ENCODE data around the gene GRM1.

DNA sequence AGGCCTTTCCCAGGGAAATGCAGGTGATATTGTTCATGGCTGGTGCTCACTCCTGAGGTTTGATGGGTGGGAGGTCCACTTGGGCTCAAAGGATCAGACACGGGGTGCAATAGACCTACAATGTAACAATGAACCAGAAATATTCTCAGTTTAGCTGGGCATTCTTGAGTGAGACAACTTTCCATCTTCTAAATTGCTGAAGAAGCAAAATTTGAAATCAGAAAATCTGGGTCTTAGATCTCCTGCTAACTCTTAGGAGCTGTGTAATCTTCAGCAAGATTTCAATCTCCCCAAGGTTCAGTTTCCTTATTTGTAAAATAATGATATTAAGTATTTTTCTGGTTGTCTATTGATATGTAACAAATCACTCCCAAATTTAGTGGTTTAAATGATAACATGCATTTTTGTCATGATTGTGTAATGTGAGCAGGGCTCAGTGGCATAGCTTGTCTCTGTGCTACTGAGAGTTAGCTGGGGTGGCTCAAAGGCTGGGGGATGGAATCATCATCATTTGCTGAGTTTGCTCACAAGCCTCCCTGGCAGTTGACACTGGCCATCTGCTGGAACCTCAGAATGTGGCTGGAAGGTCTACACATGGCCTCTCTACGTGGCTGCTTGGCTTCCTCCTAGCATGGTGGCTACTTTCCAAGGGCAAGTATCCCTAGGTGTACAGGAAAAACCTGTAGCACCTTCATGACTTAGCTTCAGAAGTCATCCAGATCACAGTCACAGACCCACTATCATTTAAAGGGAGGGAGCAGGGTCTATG lies 98.8 kb downstream of the GRM1 start:
- TF ChIP-seq, protein P1, sequence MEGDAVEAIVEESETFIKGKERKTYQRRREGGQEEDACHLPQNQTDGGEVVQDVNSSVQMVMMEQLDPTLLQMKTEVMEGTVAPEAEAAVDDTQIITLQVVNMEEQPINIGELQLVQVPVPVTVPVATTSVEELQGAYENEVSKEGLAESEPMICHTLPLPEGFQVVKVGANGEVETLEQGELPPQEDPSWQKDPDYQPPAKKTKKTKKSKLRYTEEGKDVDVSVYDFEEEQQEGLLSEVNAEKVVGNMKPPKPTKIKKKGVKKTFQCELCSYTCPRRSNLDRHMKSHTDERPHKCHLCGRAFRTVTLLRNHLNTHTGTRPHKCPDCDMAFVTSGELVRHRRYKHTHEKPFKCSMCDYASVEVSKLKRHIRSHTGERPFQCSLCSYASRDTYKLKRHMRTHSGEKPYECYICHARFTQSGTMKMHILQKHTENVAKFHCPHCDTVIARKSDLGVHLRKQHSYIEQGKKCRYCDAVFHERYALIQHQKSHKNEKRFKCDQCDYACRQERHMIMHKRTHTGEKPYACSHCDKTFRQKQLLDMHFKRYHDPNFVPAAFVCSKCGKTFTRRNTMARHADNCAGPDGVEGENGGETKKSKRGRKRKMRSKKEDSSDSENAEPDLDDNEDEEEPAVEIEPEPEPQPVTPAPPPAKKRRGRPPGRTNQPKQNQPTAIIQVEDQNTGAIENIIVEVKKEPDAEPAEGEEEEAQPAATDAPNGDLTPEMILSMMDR (IDR thresholded peaks at IDR 0.05) = no peak
- TF ChIP-seq POLR2A (IDR thresholded peaks at IDR 0.05) = no peak

Data from adrenal gland (tissue), 5 donors.